Stimulated activated CD4-positive, alpha-beta T cell treated with anti-CD3 and anti-CD28 coated beads, Interleukin-2, amount 100 ng/mL, for 4 hours (primary cell): Measurements from ENCODE around the gene NAT14.
A peak's percentile ranks its signal among the peaks of the same experiment; 100 is the strongest.
"Not testable (repeated sequence)": the region's sequence is repeated elsewhere in the genome, so short reads cannot be mapped to it uniquely, and the experiment has no call there.

ENCODE experiments used
- DNase-seq: peaks from one replicate; pipeline ENCODE4 v3.0.0-alpha.2; 2020; ENCODE audit warnings: low read depth

The NAT14 gene

DNA sequence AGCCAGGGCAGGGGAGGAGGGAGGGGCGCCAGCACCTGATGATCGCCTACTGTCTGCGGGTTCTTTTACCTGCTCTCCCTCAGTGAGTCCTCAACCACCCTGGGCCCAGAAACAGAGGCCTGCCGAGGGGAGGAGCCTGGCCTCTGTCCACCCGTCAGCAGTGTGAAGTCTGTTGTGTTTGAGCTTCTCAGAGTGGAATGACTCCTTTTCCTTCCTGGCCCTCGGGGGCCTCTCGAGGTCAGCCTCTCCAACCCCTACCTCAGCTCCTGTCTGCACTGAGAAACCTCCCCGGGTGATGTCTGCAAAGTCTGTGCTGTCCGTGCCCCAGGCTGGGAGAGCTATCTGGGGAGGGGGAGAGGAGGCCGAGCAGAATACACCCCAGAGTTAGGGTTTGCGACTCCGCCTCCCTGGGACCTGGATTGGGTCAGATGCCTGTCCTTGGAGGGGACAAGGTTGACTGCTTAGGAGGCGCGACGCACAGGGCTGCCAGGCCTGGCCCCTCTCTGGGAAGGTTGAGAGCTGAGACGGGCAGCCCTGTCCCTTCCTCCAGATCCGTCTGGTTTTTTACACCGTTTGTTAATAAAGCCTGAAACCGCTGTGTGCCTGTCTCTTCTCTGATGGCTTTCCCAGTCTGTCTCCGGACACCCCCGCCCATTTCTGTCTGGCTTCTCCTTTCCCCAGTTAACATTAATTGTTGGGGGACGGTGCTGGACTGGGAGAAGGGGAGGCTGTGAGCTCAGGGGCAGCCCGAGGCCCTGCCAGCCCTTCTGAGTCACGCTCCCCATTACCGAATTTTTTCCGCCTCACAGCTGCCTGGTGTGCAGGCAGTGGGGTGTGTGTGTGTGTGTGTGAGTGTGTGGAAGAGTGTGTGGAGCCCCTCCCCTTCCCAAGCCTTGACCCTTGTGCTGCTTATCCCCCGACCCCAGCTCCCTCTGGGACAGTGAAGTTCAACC is 2.3 kb downstream of the NAT14 start:
- DNase-seq: peak; percentile 52

DNA sequence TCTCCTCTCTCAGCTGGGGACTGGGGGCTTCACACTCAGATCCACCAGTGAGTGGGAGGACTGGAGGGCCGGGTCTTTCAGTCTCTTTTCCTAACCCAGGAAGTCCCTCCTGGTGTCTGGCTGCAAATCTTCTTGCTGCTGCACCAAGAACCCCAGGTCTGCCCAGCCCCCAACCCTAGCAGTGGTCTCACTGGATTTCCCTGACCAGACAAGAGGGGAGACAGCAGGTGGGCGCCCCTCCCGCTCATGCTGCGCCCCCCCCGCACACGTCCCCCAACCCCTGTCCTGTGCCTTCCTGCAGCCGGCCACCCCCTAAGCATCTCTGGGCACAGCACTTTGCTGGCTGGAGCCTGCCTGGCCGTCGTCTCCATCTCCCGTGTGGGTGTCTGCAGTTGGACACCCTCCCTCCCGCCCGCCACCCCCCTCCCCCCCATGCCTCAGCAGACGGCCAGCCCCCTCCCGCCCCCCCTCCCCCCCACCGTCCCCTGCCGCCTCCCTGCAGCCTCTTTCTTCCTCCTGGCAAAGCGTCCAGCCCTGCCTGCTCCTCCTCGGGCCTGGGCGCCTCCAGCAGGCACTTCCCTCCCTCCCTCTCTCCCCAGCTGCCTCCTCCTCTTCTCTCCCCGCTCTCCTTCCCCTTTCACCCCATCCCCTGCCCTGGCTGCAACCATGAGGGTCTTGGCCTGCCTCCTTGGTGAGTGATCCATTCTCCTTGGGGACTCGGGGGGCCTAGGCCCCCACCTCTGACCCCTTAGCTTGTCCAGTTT is 3.1 kb downstream of the NAT14 start, which contains the start of gene SSC5D:
SSC5D (plus strand) TSS at position 513 of the 764 bp plus-strand sequence; CDS start at position 667, 154 bp downstream.
- no peak for DNase-seq

DNA sequence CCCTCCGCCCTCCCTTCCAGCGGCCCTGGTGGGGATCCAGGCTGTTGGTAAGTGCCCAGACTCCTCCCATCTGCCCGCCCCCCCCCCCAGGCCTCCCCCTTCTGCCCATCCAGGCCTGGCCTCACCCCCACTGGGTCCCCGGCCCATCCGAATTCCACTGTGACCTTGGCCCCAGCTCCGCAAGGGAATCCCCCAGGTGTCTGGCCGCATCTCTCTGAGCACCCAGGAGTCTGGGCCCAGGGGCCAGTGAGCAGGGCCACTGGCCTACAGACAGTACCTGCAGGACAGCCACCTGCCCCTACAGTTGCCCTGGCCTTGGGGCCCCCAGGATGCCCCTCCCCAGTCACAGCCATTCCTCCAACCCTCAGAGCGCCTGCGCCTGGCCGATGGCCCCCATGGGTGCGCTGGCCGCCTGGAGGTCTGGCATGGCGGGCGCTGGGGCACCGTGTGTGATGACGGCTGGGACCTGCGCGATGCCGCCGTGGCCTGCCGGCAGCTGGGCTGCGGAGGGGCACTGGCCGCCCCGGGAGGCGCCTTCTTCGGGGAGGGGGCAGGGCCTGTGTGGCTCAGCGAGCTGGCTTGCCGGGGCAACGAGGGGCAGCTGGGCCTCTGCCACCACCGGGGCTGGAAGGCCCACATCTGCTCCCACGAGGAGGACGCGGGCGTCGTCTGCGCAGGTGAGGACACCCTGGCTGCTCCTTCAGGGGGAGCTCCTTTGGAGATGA is 4.2 kb downstream of the NAT14 start:
- no peak for DNase-seq

DNA sequence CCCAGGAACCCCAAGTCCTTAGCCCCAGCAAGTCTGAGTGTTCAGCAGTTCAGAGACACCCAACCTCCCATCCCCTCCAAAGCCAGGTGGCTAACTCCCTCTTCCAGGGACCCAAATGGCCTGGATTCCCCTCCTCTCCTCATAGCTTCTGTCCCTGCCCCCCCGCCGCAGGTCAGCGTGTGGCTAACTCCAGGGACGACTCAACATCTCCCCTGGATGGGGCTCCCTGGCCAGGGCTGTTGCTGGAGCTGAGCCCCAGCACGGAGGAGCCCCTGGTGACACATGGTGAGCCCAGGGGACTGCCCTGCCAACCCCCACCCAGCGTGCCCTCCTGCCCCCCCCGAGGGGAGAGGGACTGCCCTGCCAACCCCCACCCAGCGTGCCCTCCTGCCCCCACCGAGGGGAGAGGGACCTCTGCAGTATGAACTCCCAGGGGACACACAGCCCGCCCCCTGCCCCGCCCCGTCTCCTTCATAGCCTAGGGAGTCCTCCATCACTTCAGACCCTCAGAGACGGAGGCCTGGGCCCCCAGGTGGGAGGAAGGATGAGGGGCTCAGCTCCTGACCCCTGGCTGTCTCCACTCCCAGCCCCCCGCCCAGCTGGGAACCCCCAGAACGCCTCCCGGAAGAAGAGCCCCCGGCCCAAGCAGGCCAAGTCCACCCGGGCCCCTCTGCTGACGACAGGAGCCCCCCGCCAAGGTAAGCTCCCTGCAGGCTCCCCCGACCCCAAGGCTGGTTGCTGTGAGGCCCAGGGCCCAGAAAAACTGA is 4.9 kb downstream of the NAT14 start:
- no peak for DNase-seq

DNA sequence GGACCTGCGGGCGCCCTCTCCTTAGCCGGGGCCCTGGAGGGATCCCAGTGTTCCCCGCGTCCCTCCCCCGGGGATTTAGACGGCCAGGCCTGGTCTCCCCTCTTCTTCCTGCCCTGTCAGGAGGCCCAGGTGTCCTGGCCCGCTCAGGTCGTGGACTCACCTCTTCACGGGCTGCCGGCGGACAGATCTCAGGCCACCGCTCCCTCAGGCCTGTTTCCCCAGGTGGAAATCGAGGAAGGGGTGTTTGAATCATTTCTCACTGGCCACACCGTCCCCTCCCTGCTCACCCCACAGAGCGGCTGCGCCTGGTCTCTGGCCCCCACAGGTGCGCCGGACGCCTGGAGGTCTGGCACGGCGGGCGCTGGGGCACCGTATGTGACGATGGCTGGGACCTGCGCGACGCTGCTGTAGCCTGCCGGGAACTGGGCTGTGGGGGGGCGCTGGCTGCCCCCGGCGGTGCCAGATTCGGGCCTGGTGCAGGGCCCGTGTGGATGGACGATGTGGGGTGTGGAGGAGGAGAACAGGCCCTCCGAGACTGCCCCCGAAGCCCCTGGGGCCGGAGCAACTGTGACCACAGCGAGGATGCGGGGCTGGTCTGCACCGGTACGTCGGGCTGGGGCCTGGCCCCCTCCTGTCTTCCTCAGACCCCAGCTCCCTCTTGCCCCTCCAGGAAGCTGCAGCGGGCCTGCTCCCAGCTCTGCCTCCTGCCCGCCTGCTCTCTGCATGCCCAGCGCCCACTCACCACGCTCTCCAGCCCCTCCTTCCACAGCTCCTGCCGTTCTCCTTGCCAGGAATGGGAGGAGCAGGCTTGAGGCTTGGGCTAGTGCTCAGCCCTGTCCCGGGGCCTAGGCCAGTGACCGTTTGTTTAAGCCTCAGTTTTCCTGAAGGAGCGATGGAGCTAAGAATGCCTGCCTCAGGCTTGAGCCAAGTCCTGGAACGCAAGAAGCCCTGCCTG is 5.8 kb downstream of the NAT14 start:
- no peak for DNase-seq

DNA sequence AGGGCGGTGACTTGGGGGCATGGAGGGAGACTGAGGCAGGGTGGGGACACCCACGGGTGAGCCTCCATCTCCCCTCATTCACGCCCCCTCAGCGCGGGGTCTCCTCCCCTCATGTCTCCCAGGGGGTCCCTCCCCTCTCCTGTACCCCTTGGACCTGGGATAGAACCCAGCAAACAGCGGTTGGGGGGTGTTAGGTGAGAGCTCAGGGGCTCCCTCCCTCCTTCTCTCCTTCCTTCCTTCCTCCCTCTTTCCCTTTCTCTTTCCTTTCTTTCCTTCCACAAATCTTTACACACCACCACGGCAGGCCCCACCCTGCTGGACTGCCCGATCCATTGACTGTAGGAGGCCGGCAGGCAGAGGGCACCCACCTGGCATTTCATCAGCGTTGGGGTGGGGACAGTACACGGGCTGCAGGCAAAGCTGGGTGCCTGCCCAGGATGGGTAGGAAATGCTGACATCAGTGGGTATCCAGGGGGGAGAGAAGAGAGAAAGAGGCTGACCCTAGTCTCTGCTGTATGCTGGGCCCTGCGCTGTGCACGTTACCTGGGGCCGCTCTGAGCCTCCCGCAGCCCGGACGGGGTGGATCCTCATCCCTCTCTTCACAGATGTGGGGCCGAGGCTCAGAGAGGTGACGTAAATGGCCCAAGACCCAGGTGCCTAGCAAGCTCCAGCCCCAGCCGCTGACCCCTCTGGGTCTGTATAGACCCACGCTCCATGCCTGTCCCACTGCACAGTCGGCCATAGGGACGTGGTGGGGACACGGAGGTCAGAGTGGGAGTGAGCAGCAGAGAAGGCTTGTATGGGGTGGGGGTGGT is 6.8 kb downstream of the NAT14 start:
- no peak for DNase-seq

DNA sequence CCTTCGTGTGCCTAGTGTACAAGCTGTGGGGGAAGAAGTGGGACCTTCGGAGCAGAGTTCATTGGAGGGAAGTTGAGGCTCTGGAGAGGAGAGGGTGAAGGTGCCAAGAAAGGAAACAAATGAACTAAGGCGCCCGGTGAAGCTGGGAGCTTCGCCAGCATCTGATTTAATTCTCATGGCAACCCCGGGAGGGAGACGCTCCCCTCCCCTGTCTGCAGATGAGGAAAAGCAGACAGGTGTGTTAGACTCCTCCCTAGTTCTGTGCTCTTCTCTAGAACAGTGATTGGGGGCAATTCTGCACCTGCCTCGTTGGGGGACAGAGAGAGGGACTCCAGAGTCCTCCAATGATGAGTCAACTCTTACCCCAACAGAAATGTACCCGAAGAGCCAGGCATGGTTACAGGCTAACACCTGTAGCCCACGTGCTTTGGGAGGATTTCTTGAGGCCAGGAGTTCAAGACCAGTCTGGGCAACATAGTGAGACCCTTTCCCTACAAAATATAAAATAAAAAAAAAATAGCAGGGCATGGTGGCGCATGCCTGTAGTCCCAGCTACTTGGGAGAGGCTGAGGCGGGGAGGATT is 7.5 kb downstream of the NAT14 start:
- no peak for DNase-seq

DNA sequence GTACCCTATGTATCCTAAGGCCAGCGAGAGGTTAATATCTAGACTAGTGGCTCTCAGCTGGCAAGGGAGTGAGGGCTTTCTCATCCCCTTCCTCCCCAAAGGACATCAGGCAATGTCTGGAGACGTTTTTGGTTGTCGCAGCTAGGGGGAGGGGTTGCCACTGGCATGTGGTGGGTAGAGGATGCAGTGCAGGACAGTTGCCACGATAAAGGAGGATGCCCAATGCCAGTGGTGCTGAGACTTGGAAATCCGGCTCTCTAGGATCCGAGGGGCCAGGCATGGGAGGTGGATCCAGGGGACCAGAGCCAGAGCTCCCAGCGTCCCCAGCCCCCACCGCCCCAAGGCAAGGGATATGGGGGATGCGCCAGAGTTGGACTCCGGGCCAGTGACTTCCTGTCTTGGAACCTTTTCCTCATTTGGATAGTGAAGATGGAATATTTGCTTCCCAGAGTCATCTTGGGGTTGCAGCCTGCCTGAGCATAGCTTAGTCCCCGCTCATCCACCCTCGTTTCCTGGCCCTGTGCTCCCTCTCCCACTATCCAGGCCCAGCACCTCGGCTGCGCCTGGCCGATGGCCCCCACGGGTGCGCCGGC is 8.2 kb downstream of the NAT14 start:
- DNase-seq: no peak

DNA sequence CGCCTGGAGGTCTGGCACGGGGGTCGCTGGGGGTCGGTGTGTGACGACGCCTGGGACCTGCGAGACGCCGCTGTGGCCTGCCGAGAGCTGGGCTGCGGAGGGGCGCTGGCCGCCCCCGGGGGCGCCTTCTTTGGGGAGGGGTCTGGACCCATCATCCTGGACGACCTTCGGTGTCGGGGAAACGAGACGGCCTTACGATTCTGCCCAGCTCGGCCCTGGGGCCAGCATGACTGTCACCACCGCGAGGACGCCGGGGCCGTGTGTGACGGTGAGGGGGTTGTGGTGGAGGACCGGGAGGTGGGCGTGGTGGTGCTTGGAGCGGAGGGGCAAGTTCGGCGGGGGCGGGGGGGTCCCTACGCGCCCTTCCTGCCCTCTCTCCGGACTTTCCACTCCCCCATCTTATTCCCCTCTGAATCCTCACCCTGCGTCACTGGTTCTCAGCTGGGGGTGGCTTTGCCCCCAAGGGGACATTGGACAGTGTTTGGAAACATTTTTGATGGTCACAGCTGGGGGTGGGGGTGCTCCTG is 8.7 kb downstream of the NAT14 start:
- DNase-seq: no peak

DNA sequence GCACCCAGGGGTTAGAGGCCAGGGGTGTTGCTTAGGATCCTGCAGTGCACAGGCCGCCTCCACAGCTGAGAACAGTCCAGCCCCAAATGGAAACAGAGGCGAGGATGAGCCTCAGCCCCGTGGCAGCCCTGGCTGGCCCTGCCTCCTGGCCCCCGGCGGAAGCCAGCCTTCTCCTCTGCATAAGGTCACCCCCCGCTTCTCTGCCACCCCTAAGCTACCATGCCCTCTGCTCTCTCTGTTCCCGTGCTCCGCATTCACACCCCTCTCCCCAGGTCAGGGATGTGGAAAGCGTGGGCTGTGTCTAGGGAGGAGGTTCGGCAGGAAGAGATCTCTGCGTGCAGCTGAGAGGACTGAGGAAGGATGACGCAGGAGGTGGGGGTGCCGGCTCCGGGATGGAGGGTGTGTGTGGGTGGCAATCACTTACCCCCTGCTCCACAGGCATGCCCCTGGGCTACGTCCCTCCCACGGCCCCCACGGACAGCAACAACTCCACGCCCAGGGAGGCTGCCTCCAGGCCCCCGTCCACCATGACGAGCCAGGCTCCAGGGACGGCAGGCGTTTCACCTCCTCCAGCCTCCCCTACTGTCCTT is 9.3 kb downstream of the NAT14 start:
- no peak for DNase-seq

DNA sequence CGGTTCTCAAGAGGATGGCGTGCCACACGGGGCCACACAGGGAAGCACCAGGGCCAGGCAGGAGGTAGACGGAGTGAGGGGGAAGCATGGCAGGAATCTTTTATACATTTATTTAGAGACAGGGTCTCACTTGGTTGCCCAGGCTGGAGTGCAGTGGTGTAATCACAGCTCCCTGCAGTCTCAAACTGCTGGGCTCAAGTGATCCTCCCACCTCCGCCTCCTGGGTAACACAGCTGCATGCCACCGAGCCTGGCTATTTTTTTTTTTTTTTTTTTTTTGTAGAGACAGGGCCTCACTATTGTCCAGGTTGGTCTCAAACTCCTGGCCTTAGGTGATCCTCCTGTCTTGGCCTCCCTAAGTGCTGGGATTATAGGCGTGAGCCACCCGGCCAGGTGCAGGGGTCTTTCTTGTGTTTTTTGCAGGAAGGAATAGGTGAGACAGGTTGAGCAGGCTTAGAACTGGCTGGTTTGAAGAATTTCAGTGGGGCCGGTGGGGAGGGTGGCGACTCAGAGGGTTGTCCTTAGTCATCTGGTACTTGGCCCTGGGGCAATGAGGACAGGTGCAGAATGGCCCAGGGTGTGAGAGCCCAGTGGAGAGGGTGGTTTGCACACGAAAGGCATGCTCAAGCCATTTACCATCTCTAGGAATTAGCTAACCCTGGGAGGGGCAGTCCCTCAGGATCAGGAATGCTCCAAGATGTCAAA is 10.8 kb downstream of the NAT14 start:
- no peak for DNase-seq

DNA sequence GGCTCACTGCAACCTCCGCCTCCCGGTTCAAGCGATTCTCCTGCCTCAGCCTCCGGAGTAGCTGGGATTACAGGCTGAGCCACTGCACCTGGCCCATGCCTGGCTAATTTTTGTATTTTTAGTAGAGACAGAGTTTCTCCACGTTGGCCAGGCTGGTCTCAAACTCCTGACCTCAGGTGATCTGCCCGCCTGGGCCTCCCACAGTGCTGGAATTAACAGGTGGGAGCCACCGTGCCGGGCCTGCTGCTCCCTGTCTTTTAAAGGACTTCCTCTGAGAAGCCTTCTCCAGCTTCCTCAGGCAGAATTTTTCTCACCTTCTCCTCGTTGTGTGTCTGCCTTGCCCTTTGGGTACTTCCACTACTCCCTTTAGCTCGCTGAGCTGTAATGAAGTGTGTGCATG is 11.8 kb downstream of the NAT14 start:
- not testable (repeated sequence) for DNase-seq

DNA sequence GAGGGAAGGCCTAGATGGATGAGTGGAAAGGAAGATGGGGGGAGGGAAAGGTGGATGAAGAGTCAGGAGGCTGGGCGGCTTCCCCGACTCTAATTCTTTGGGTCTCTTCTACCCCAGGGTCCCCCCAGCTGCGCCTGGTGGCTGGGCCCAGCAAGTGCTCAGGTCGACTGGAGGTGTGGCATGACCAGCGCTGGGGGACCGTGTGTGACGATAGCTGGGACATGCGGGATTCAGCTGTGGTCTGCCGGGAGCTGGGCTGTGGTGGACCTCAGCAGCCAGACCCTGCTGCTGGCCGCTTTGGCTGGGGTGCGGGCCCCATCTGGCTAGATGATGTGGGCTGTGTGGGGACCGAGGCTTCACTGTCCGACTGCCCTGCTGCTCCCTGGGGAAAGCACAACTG is 12.8 kb downstream of the NAT14 start:
- no peak for DNase-seq

DNA sequence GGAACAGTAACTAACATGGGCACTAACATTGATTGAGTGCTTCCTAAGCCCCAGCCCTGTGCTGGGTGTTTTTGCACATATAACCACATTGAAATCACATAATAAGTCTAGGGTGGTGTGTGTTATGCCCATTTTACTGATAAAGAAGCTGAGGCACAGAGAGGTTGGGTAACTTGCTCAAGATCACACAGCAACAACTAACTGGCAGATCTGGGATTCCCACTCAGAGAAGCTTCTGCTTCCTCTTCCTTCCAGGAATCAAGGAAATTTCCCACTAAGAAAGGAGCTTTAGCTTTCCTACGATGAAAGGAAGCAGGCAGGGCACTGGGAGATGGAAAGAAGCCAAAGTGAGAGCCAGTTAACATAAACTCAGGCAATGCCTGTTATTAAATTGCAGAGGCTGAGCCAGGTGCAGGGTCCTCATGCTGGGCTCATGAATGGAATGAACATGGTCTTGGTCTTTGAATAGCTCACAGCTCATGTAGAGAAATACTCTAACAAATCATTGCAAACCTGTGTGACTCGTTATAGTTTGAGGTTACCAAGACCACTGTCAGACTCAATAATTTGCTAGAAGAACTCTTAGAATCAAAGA is 13.4 kb downstream of the NAT14 start:
- no peak for DNase-seq

DNA sequence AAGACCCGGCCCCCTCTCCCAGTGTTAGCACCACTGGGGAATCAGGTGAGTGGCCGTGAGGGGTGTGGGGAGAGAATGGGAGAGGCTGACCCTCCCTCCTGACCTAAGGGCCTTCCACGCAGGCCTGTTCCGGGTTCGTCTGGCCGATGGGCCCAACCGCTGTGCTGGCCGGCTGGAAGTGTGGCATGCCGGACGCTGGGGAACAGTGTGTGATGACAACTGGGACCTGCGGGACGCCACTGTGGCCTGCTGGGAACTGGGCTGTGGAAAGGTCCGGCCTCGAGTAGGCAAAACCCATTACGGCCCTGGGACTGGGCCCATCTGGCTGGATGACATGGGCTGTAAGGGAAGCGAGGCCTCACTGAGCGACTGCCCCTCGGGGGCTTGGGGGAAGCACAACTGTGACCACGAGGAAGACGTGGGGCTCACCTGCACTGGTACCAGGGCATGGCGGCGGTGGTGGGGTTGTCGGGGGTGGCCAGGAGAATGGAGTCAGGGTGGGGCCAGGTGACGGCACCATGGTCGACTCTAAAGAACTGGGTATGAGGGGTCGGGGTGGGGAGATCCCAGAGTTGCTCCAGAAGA is 15.5 kb downstream of the NAT14 start:
- no peak for DNase-seq

DNA sequence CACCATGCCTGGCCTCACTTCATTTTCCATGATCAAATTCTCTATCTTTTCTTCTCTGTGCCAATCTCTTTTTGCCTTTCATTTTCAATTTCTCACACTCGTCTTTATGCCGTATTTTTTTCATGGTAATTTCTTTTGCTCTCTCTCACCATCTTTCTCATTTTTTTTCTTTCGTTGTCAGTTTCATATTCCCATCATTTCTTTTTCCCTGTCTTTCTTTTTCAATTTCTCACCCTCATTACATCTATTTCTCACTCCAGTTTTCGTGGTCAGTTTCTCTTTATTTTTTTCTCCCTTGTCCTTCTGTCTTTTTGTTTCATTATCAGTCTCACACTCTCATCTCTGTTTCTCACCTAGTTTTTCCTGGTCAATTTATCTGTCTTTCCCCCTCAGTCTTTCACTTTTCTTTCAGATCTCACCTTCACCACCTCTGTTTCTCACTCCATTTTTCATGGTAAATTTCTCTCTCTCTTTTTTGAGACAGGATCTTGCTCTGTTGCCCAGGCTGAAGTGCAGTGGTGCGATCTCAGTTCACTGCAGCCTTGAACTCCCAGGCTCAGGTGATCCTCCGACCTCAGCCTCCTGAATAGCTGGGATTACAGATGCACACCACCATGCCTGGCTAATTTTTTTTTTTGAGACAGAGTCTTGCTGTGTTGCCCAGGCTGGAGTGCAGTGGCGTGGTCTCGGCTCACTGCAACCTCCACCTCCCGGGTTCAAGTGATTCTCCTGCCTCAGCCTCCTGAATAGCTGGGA is 17.4 kb downstream of the NAT14 start:
- DNase-seq: no peak
